OCI-LY1 (cell line): Measurements from ENCODE around the gene AMY1C.
"Not testable (repeated sequence)": the region's sequence is repeated elsewhere in the genome, so short reads cannot be mapped to it uniquely, and the experiment has no call there.

Experiments used
- EZH2 ChIP-seq: fragments of 200-600 bp; sonication (generic), shearing (Covaris generic); IDR thresholded peaks from 2 replicates; pipeline ENCODE4 v1.8.0; 2017; ENCODE audit warnings: borderline replicate concordance, mixed run types, mild to moderate bottlenecking, antibody characterized with exemption, low read length, moderate library complexity, mixed read lengths
- TF ChIP-seq, protein P1 (sequence below): fragments of 200-600 bp; sonication (generic), shearing (Covaris generic); IDR thresholded peaks from 2 replicates; pipeline ENCODE4 v1.5.1; 2017; ENCODE audit warnings: mild to moderate bottlenecking, antibody characterized with exemption, low read length, moderate library complexity, mixed read lengths

DNA sequence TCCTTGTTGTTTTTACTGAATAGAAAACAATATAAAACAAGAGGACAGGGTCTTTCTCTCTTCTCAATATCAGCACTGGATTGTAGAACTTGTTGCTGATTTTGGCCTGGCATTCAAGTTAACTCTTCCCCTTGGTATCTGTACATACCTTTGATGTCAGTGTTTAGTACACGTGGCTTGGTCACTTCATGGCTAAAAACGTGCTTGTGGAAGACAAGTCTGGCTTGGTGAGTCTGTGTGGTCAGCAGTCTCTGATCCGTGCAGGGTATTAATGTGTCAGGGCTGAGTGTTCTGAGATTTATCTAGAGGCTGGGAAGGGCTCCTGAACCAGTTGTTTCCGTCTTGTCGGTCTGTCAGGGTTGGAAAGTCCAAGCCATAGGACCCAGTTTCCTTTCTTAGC lies at the start of gene AMY1C:
- TF ChIP-seq, protein P1, sequence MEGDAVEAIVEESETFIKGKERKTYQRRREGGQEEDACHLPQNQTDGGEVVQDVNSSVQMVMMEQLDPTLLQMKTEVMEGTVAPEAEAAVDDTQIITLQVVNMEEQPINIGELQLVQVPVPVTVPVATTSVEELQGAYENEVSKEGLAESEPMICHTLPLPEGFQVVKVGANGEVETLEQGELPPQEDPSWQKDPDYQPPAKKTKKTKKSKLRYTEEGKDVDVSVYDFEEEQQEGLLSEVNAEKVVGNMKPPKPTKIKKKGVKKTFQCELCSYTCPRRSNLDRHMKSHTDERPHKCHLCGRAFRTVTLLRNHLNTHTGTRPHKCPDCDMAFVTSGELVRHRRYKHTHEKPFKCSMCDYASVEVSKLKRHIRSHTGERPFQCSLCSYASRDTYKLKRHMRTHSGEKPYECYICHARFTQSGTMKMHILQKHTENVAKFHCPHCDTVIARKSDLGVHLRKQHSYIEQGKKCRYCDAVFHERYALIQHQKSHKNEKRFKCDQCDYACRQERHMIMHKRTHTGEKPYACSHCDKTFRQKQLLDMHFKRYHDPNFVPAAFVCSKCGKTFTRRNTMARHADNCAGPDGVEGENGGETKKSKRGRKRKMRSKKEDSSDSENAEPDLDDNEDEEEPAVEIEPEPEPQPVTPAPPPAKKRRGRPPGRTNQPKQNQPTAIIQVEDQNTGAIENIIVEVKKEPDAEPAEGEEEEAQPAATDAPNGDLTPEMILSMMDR: not testable (repeated sequence)
- TF ChIP-seq EZH2: not testable (repeated sequence)
